ENCODE data around the gene GDPD3. TPM values are rescaled to one million over a fixed set of nuclear protein-coding genes. Genes with fewer than 3 reads are reported as not detected.

The GDPD3 gene
- total and polyA plus RNA-seq, 2 of the 13 experiments (the other 11 are each of a cell fraction or from before 2014, with no cell fraction given), result 18.7 to 20.6 TPM

DNA sequence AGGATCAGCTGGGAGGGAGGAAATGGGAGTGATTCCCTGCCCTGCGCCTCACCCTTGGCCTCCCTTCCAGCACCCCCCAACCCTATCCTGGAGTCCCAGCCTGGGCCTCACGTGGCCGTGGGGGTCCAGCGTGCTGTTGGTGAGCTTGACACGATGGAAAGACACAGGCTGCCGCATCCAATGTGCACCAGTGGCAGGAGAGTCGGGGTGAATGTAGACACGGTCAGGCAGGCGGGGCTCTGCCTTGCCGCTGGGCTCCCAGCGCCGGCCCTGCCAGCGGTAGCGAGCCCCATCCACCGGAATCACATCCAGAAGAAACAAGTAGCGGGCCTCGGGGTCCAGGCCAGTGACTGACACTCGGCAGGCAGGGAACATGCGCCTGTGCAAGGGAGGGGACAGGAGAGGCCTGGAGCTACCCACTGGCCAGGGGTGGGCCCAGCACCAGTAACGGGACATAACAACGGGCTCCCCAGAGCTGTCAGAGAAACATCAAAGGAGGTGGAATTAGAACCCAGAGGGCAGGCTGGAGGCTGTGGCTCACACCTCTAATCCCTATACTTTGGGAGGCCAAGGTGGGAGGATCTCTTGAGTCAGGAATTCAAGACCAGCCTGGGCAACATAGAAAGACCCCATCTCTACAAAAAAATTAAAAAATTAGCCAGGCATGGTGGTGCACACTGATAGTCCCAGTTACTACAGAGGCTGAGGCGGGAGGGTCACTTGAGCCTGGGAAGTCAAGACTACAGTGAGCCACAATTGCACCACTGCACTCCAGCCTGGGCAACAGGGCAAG is 24.3 kb downstream of the GDPD3 start (continued):
- TF ChIP-seq, protein P1, sequence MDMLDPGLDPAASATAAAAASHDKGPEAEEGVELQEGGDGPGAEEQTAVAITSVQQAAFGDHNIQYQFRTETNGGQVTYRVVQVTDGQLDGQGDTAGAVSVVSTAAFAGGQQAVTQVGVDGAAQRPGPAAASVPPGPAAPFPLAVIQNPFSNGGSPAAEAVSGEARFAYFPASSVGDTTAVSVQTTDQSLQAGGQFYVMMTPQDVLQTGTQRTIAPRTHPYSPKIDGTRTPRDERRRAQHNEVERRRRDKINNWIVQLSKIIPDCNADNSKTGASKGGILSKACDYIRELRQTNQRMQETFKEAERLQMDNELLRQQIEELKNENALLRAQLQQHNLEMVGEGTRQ (IDR thresholded peaks at IDR 0.05; ENCODE audit: low read depth, low read length), result no peak
- TF ChIP-seq, protein P1 (CRISPR knock-in tag; IDR thresholded peaks at IDR 0.05; ENCODE audit: borderline replicate concordance), result no peak
- TF ChIP-seq ZNF256 (CRISPR knock-in tag; conservative IDR thresholded peaks at IDR 0.05) (no peak), TCF7L2 (IDR thresholded peaks at IDR 0.05; ENCODE audit: low read depth, low read length) (no peak), MXD4 (CRISPR knock-in tag; IDR thresholded peaks at IDR 0.05) (no peak), SP4 (CRISPR knock-in tag; IDR thresholded peaks at IDR 0.05) (no peak), PTBP1 (IDR thresholded peaks at IDR 0.05; ENCODE audit: low read depth, low read length, poor library complexity, severe bottlenecking) (peak; percentile 41), ATM (IDR thresholded peaks at IDR 0.05; ENCODE audit: borderline replicate concordance) (no peak), HOXA9 (CRISPR knock-in tag; IDR thresholded peaks at IDR 0.05; ENCODE audit: borderline replicate concordance) (no peak), AKAP8 (CRISPR knock-in tag; IDR thresholded peaks at IDR 0.05) (no peak), SP5 (CRISPR knock-in tag; IDR thresholded peaks at IDR 0.05; ENCODE audit: borderline replicate concordance, low read depth) (no peak), ZNF24 (IDR thresholded peaks at IDR 0.05) (no peak), ZSCAN21 (CRISPR knock-in tag; IDR thresholded peaks at IDR 0.05; ENCODE audit: borderline replicate concordance) (no peak; the same call in 1 of the 2 replicates), NFKBIZ (CRISPR knock-in tag; IDR thresholded peaks at IDR 0.05) (no peak), SP2 (CRISPR knock-in tag; IDR thresholded peaks at IDR 0.05) (0 out of 2 replicates have a peak, but pooled peaks have one; percentile 35), ZNF143 (CRISPR knock-in tag; IDR thresholded peaks at IDR 0.05) (0 out of 2 replicates have a peak, but pooled peaks have one; percentile 36)
- TF ChIP-seq, protein P2, sequence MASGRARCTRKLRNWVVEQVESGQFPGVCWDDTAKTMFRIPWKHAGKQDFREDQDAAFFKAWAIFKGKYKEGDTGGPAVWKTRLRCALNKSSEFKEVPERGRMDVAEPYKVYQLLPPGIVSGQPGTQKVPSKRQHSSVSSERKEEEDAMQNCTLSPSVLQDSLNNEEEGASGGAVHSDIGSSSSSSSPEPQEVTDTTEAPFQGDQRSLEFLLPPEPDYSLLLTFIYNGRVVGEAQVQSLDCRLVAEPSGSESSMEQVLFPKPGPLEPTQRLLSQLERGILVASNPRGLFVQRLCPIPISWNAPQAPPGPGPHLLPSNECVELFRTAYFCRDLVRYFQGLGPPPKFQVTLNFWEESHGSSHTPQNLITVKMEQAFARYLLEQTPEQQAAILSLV (CRISPR knock-in tag; IDR thresholded peaks at IDR 0.05; ENCODE audit: borderline replicate concordance), result no peak
- TF ChIP-seq, protein P3, sequence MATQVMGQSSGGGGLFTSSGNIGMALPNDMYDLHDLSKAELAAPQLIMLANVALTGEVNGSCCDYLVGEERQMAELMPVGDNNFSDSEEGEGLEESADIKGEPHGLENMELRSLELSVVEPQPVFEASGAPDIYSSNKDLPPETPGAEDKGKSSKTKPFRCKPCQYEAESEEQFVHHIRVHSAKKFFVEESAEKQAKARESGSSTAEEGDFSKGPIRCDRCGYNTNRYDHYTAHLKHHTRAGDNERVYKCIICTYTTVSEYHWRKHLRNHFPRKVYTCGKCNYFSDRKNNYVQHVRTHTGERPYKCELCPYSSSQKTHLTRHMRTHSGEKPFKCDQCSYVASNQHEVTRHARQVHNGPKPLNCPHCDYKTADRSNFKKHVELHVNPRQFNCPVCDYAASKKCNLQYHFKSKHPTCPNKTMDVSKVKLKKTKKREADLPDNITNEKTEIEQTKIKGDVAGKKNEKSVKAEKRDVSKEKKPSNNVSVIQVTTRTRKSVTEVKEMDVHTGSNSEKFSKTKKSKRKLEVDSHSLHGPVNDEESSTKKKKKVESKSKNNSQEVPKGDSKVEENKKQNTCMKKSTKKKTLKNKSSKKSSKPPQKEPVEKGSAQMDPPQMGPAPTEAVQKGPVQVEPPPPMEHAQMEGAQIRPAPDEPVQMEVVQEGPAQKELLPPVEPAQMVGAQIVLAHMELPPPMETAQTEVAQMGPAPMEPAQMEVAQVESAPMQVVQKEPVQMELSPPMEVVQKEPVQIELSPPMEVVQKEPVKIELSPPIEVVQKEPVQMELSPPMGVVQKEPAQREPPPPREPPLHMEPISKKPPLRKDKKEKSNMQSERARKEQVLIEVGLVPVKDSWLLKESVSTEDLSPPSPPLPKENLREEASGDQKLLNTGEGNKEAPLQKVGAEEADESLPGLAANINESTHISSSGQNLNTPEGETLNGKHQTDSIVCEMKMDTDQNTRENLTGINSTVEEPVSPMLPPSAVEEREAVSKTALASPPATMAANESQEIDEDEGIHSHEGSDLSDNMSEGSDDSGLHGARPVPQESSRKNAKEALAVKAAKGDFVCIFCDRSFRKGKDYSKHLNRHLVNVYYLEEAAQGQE (IDR thresholded peaks at IDR 0.05; ENCODE audit: borderline replicate concordance in 1 of 2, low read depth in 1 of 2, low read length in 2 of 2), result no peak
- TF ChIP-seq, protein P4, sequence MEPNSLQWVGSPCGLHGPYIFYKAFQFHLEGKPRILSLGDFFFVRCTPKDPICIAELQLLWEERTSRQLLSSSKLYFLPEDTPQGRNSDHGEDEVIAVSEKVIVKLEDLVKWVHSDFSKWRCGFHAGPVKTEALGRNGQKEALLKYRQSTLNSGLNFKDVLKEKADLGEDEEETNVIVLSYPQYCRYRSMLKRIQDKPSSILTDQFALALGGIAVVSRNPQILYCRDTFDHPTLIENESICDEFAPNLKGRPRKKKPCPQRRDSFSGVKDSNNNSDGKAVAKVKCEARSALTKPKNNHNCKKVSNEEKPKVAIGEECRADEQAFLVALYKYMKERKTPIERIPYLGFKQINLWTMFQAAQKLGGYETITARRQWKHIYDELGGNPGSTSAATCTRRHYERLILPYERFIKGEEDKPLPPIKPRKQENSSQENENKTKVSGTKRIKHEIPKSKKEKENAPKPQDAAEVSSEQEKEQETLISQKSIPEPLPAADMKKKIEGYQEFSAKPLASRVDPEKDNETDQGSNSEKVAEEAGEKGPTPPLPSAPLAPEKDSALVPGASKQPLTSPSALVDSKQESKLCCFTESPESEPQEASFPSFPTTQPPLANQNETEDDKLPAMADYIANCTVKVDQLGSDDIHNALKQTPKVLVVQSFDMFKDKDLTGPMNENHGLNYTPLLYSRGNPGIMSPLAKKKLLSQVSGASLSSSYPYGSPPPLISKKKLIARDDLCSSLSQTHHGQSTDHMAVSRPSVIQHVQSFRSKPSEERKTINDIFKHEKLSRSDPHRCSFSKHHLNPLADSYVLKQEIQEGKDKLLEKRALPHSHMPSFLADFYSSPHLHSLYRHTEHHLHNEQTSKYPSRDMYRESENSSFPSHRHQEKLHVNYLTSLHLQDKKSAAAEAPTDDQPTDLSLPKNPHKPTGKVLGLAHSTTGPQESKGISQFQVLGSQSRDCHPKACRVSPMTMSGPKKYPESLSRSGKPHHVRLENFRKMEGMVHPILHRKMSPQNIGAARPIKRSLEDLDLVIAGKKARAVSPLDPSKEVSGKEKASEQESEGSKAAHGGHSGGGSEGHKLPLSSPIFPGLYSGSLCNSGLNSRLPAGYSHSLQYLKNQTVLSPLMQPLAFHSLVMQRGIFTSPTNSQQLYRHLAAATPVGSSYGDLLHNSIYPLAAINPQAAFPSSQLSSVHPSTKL (CRISPR knock-in tag; IDR thresholded peaks at IDR 0.05), result no peak; the same call in 1 of the 2 replicates

All from HepG2 (cell line).